K562 (cell line): ENCODE data around the gene NR4A2. TPM values are rescaled to one million over a fixed set of nuclear protein-coding genes. Genes with fewer than 3 reads are reported as not detected.

ENCODE experiments used
- ATF7 ChIP-seq: fragments of 450-650 bp; IDR thresholded peaks from 2 replicates; pipeline ENCODE4 v1.7.1; 2014; ENCODE audit warnings: mild to moderate bottlenecking, moderate library complexity
- CREB3L1 ChIP-seq: fragments of 450-650 bp; IDR thresholded peaks from 2 replicates; pipeline ENCODE4 v1.6.1; 2014; ENCODE audit warnings: low read depth, mild to moderate bottlenecking, moderate library complexity, borderline replicate concordance
- CREB5 ChIP-seq: fragments of 250-450 bp; sonication (Bioruptor Pico); IDR thresholded peaks from 2 replicates; pipeline ENCODE4 v1.5.0; 2020; ENCODE audit warnings: mild to moderate bottlenecking
- DEAF1 ChIP-seq: fragments of 450-650 bp; formaldehyde crosslinking; IDR thresholded peaks from 2 replicates; pipeline ENCODE4 v1.4.0; 2020; ENCODE audit warnings: mild to moderate bottlenecking, moderate library complexity
- E2F6 ChIP-seq, 2 experiments: IDR thresholded peaks; 2 replicates each; pipeline ENCODE4 v1.6.1; 2011; ENCODE audit warnings: borderline replicate concordance in 1 of 2, control low read depth in 1 of 2, low read depth in 1 of 2, low read length in 1 of 2, mild to moderate bottlenecking in 1 of 2, mixed read lengths in 1 of 2, moderate library complexity in 1 of 2; ENCODE audit not compliant: insufficient read depth in 1 of 2, insufficient read length in 1 of 2, poor library complexity in 1 of 2, severe bottlenecking in 1 of 2; ENCODE audit errors: extremely low read depth in 1 of 2
- GABPA ChIP-seq: fragments of 200-800 bp; sonication (Bioruptor generic); conservative IDR thresholded peaks from 2 replicates; pipeline ENCODE4 v1.6.1; 2016; ENCODE audit warnings: low read depth, missing genetic modification characterization, missing compliant biosample characterization
- KDM5B ChIP-seq: fragments of 200-600 bp; sonication (generic); IDR thresholded peaks from 2 replicates; pipeline ENCODE4 v1.6.1; 2012; ENCODE audit warnings: low read depth, mild to moderate bottlenecking, moderate library complexity, low read length, control low read depth, inconsistent platforms; ENCODE audit not compliant: insufficient replicate concordance
- MTA1 ChIP-seq: fragments of 450-650 bp; IDR thresholded peaks from 2 replicates; pipeline ENCODE4 v1.6.1; 2017; ENCODE audit warnings: borderline replicate concordance
- NKRF ChIP-seq: fragments of 450-650 bp; IDR thresholded peaks from 2 replicates; pipeline ENCODE4 v1.6.1; 2016; ENCODE audit warnings: borderline replicate concordance
- PKNOX1 ChIP-seq: fragments of 450-650 bp; IDR thresholded peaks from 2 replicates; pipeline ENCODE4 v1.6.1; 2016
- PML ChIP-seq: IDR thresholded peaks from 2 replicates; pipeline ENCODE4 v1.6.1; 2012; ENCODE audit warnings: low read length, inconsistent platforms
- POLR2A ChIP-seq: fragments of 450-650 bp; conservative IDR thresholded peaks from 2 replicates; pipeline ENCODE4 v1.6.1; 2016
- TRIM28 ChIP-seq: fragments of 450-650 bp; IDR thresholded peaks from 2 replicates; pipeline ENCODE4 v1.6.1; 2017
- ZNF444 ChIP-seq: fragments of 250-450 bp; sonication (Bioruptor Pico); IDR thresholded peaks from 2 replicates; pipeline ENCODE4 v1.4.0; 2020; ENCODE audit warnings: mild to moderate bottlenecking, moderate library complexity
- ZNF589 ChIP-seq: fragments of 200-800 bp; sonication (Bioruptor generic); IDR thresholded peaks from 2 replicates; pipeline ENCODE4 v1.6.1; 2016; ENCODE audit warnings: low read depth, missing genetic modification characterization, missing compliant biosample characterization
- ZNF780A ChIP-seq: fragments of 250-450 bp; sonication (Bioruptor Pico); IDR thresholded peaks from 2 replicates; pipeline ENCODE4 v1.5.0; 2021; ENCODE audit warnings: mild to moderate bottlenecking
- polyA plus RNA-seq, 8 experiments: library from polyadenylated mRNA; depleted of rRNA in 4 of 8; stranded (reverse) in 5 of 8; unstranded in 3 of 8; fragments of >200 nt; fragmentation: Nextera tagmentation in 2 of 8; fragmentation: Illumina TruSeq in 1 of 8; extraction: Ambion mirVana in 2 of 8; extraction: Trizol in 1 of 8; gene quantifications; 2 replicates each; pipeline versions ENCODE4 v1.2.1 to v1.2.3, GENCODE V29; 2011 to 2014; ENCODE audit warnings: inconsistent platforms in 1 of 8, missing spikeins in 1 of 8
- total RNA-seq, 7 experiments: library from RNA; depleted of rRNA in 6 of 7; stranded (reverse); fragments of >200 nt in 6 of 7; fragmentation: Illumina TruSeq in 2 of 7; extraction: Trizol in 2 of 7; gene quantifications; 2 replicates each; pipeline versions ENCODE4 v1.2.1 to v1.2.3, GENCODE V29; 2011 to 2021; ENCODE audit warnings: low replicate concordance in 1 of 7

NR4A2 gene
- total and polyA plus RNA-seq, 9 of the 15 experiments (the other 6 are each of a cell fraction or from before 2014, with no cell fraction given): 0.94 to 5.1 (median 1.3) TPM

GRCh38 chr2:156333951-156334495 is 1.5 kb upstream of the NR4A2 start (continued):
- TF ChIP-seq DEAF1 (CRISPR knock-in tag) (0 out of 2 replicates have a peak, but pooled peaks have one; percentile 33), E2F6 (IDR thresholded peaks at IDR 0.05; ENCODE audit: borderline replicate concordance in 1 of 2, extremely low read depth in 1 of 2, insufficient read depth in 1 of 2, insufficient read length in 1 of 2, low read depth in 1 of 2, low read length in 1 of 2, poor library complexity in 1 of 2, severe bottlenecking in 1 of 2) (peak in 1 of 2 experiments; percentile 27), PML (peak; percentile 50; the same call in 1 of the 2 replicates), POLR2A (peak; percentile 69), KDM5B (peak; percentile 62), MTA1 (no peak), ZNF444 (CRISPR knock-in tag) (no peak), ZNF780A (no peak), GABPA (peak; percentile 15; the same call in 1 of the 2 replicates), TRIM28 (0 out of 2 replicates have a peak, but pooled peaks have one; percentile 10), NKRF (0 out of 2 replicates have a peak, but pooled peaks have one; percentile 12), CREB3L1 (peak; percentile 17; the same call in 1 of the 2 replicates), PKNOX1 (no peak), ATF7 (0 out of 2 replicates have a peak, but pooled peaks have one; percentile 30), CREB5 (CRISPR knock-in tag) (0 out of 2 replicates have a peak, but pooled peaks have one; percentile 58), ZNF589 (CRISPR knock-in tag) (peak; percentile 24; the same call in 1 of the 2 replicates)
